Measurements from ENCODE around the gene MALRD1.

DNA sequence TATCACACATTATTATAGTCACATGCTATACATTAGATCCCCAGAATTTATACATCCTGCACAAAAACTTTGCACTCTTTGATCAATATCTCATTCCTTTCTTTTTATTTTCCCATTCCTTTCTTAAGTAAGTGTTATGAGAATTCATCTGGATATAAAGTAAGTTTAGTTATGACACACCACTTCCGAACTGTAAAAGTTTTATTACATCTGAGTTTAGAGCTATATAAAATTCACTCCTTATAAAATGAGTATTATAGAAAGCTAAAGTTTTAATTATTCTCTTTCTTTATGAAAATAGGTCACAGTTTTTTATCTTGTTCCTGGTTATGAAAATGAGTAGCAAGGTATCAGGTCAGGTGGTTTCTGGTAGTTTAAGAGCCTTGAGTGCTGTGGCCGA is 683.0 kb downstream of the MALRD1 start:
- TF ChIP-seq, protein P1, sequence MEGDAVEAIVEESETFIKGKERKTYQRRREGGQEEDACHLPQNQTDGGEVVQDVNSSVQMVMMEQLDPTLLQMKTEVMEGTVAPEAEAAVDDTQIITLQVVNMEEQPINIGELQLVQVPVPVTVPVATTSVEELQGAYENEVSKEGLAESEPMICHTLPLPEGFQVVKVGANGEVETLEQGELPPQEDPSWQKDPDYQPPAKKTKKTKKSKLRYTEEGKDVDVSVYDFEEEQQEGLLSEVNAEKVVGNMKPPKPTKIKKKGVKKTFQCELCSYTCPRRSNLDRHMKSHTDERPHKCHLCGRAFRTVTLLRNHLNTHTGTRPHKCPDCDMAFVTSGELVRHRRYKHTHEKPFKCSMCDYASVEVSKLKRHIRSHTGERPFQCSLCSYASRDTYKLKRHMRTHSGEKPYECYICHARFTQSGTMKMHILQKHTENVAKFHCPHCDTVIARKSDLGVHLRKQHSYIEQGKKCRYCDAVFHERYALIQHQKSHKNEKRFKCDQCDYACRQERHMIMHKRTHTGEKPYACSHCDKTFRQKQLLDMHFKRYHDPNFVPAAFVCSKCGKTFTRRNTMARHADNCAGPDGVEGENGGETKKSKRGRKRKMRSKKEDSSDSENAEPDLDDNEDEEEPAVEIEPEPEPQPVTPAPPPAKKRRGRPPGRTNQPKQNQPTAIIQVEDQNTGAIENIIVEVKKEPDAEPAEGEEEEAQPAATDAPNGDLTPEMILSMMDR (IDR thresholded peaks at IDR 0.05) = no peak
- TF ChIP-seq EZH2 (IDR thresholded peaks at IDR 0.05) = no peak

Data from neural progenitor cell (in vitro differentiated cells).